ENCODE results near the gene ROMO1.
A peak's percentile ranks its signal among the peaks of the same experiment; 100 is the strongest.

ROMO1 gene

GRCh38 chr20:35741892-35742740, 42.9 kb downstream of the ROMO1 start, which contains the start of gene RBM39 (continued):
- no peak for TF ChIP-seq HOXA7 (CRISPR knock-in tag; IDR thresholded peaks at IDR 0.05; ENCODE audit: borderline replicate concordance)
- TF ChIP-seq ZNF112 (tag by site-specific recombination; IDR thresholded peaks at IDR 0.05): no peak
- peak; percentile 70 for TF ChIP-seq INSM2 (tag by site-specific recombination; IDR thresholded peaks at IDR 0.05)
- TF ChIP-seq PATZ1 (tag by site-specific recombination; IDR thresholded peaks at IDR 0.05): peak; percentile 85
- TF ChIP-seq FEZF1 (tag by site-specific recombination; IDR thresholded peaks at IDR 0.05): peak; percentile 44; the same call in 1 of the 2 replicates
- no peak for TF ChIP-seq ZNF16 (tag by site-specific recombination; IDR thresholded peaks at IDR 0.05; ENCODE audit: low read depth)
- no peak for TF ChIP-seq ZNF155 (tag by site-specific recombination; IDR thresholded peaks at IDR 0.05)
- TF ChIP-seq EGR2 (tag by site-specific recombination; IDR thresholded peaks at IDR 0.05; ENCODE audit: low read depth): peak; percentile 94
- no peak for TF ChIP-seq ZNF585B (tag by site-specific recombination; IDR thresholded peaks at IDR 0.05)
- peak; percentile 83; the same call in 1 of the 2 replicates for TF ChIP-seq GFI1B (tag by site-specific recombination; IDR thresholded peaks at IDR 0.05)
- TF ChIP-seq ZBTB20 (tag by site-specific recombination; IDR thresholded peaks at IDR 0.05): no peak
- TF ChIP-seq ZNF768 (tag by site-specific recombination; IDR thresholded peaks at IDR 0.05): no peak
- TF ChIP-seq ZNF280C (tag by site-specific recombination; IDR thresholded peaks at IDR 0.05): no peak
- peak; percentile 48 for TF ChIP-seq ZNF610 (tag by site-specific recombination; IDR thresholded peaks at IDR 0.05; ENCODE audit: borderline replicate concordance)
- TF ChIP-seq ZNF350 (tag by site-specific recombination; IDR thresholded peaks at IDR 0.05): no peak
- no peak for TF ChIP-seq ZNF23 (tag by site-specific recombination; IDR thresholded peaks at IDR 0.05; ENCODE audit: borderline replicate concordance)
- TF ChIP-seq SP3 (tag by site-specific recombination; IDR thresholded peaks at IDR 0.05): peak; percentile 98
- no peak for TF ChIP-seq MEIS1 (CRISPR knock-in tag; IDR thresholded peaks at IDR 0.05; ENCODE audit: borderline replicate concordance)
- TF ChIP-seq ZSCAN5A (tag by site-specific recombination; IDR thresholded peaks at IDR 0.05): 0 out of 2 replicates have a peak, but pooled peaks have one; percentile 48
- peak; percentile 92 for TF ChIP-seq GLIS2 (tag by site-specific recombination; IDR thresholded peaks at IDR 0.05)
- TF ChIP-seq YY2 (tag by site-specific recombination; IDR thresholded peaks at IDR 0.05): peak; percentile 97
- TF ChIP-seq ZBTB26 (tag by site-specific recombination; optimal IDR thresholded peaks at IDR 0.05): peak; percentile 70
- no peak for TF ChIP-seq ZNF433 (tag by site-specific recombination; IDR thresholded peaks at IDR 0.05; ENCODE audit: low read depth)
- peak; percentile 95 for TF ChIP-seq SP7 (tag by site-specific recombination; IDR thresholded peaks at IDR 0.05)
- no peak for TF ChIP-seq SETDB1 (IDR thresholded peaks at IDR 0.05; ENCODE audit: insufficient read length, low read length)
- no peak for TF ChIP-seq BCL6B (tag by site-specific recombination; IDR thresholded peaks at IDR 0.05)
- TF ChIP-seq ZNF121 (tag by site-specific recombination; IDR thresholded peaks at IDR 0.05): 0 out of 2 replicates have a peak, but pooled peaks have one; percentile 24
- no peak for TF ChIP-seq ZNF292 (tag by site-specific recombination; IDR thresholded peaks at IDR 0.05; ENCODE audit: borderline replicate concordance, low read depth)
- TF ChIP-seq ZNF658 (tag by site-specific recombination; IDR thresholded peaks at IDR 0.05): no peak
- peak; percentile 80 for TF ChIP-seq OSR2 (tag by site-specific recombination; IDR thresholded peaks at IDR 0.05)
- TF ChIP-seq REPIN1 (tag by site-specific recombination; IDR thresholded peaks at IDR 0.05; ENCODE audit: low read depth): no peak
